NCI-H460 (cell line): ENCODE measurements around the gene GPSM3. TPM values are rescaled to one million over a fixed set of nuclear protein-coding genes. Genes with fewer than 3 reads are reported as not detected.
"Not testable (repeated sequence)": the region's sequence is repeated elsewhere in the genome, so short reads cannot be mapped to it uniquely, and the experiment has no call there.

Experiments
- DNase-seq: peaks from one replicate; pipeline ENCODE4 v3.0.0-alpha.2; 2016; ENCODE audit warnings: low read depth; ENCODE audit errors: extremely low read depth
- polyA plus RNA-seq: library from polyadenylated mRNA; depleted of rRNA; stranded (reverse); fragments of >200 nt; gene quantifications from 2 replicates; pipeline ENCODE4 v1.2.3, GENCODE V29; 2014; cell fraction: nucleus; rRNA removed
- total RNA-seq: library from RNA; depleted of rRNA; stranded (reverse); fragments of >200 nt; shearing (Covaris generic); gene quantifications from 2 replicates; pipeline ENCODE4 v1.2.3, GENCODE V29; 2014; rRNA removed

The GPSM3 gene
- 0.92 and 1.4 TPM in 2 replicates for total RNA-seq
- 0.29 and 0.56 TPM in 2 replicates for polyA plus RNA-seq

GRCh38 chr6:32192608-32193039 is at the start of gene GPSM3:
GPSM3 (minus strand) TSS chr6:32192643; CDS start chr6:32192513, 130 bp downstream.
- no peak for DNase-seq

- no peak for DNase-seq
Measured at GRCh38 chr6:32240686-32241085, 48.2 kb upstream of the GPSM3 start.

GRCh38 chr6:32239462-32239861 is 47.0 kb upstream of the GPSM3 start:
- no peak for DNase-seq

GRCh38 chr6:32234934-32235333 is 42.5 kb upstream of the GPSM3 start:
- no peak for DNase-seq

GRCh38 chr6:32226434-32226833 is 34.0 kb upstream of the GPSM3 start:
- DNase-seq: no peak

- DNase-seq: no peak
Measured at GRCh38 chr6:32224696-32225095, 32.3 kb upstream of the GPSM3 start.

- DNase-seq: no peak
Measured at GRCh38 chr6:32223258-32224235, 31.1 kb upstream of the GPSM3 start, which contains the start of gene NOTCH4. NOTCH4 (minus strand) TSS chr6:32224067; CDS start chr6:32223928, 139 bp downstream.

- DNase-seq: no peak
Measured at GRCh38 chr6:32222333-32223230, 30.1 kb upstream of the GPSM3 start.

- DNase-seq: no peak
Measured at GRCh38 chr6:32220021-32220420, 27.6 kb upstream of the GPSM3 start.

GRCh38 chr6:32218167-32218566 is 25.7 kb upstream of the GPSM3 start:
- DNase-seq: no peak

GRCh38 chr6:32216998-32217397 is 24.6 kb upstream of the GPSM3 start:
- no peak for DNase-seq

GRCh38 chr6:32216285-32216684 is 23.8 kb upstream of the GPSM3 start:
- DNase-seq: no peak

GRCh38 chr6:32215617-32216016 is 23.2 kb upstream of the GPSM3 start:
- DNase-seq: no peak

- no peak for DNase-seq
Measured at GRCh38 chr6:32214126-32214525, 21.7 kb upstream of the GPSM3 start.

- no peak for DNase-seq
Measured at GRCh38 chr6:32213649-32214048, 21.2 kb upstream of the GPSM3 start.

GRCh38 chr6:32212076-32212760 is 19.8 kb upstream of the GPSM3 start:
- DNase-seq: no peak

- not testable (repeated sequence) for DNase-seq
Measured at GRCh38 chr6:32211432-32211831, 19.0 kb upstream of the GPSM3 start.

GRCh38 chr6:32210191-32210601 is 17.8 kb upstream of the GPSM3 start:
- no peak for DNase-seq

GRCh38 chr6:32208996-32209395 is 16.6 kb upstream of the GPSM3 start:
- DNase-seq: no peak

- DNase-seq: no peak
Measured at GRCh38 chr6:32204268-32204715, 11.8 kb upstream of the GPSM3 start.
